IPS-11a (cell line): ENCODE data around the gene MPP1.
A peak's percentile ranks its signal among the peaks of the same experiment; 100 is the strongest.
"Not testable (repeated sequence)": the region's sequence is repeated elsewhere in the genome, so short reads cannot be mapped to it uniquely, and the experiment has no call there.

Experiments used
- H3K4me3 ChIP-seq: one replicate; pipeline ENCODE4 v1.5.1; 2013; ENCODE audit warnings: low read depth, low read length, control low read depth

MPP1 gene

GRCh38 chrX:154804957-154805695 is at the start of gene MPP1:
Gene MPP1 (minus strand): TSS chrX:154805485. CDS start chrX:154805373, 112 bp downstream.
- H3K4me3 ChIP-seq, result peak within 1 kb of the TSS; percentile 39

GRCh38 chrX:154850957-154851611 is 45.8 kb upstream of the MPP1 start:
- no peak overlapping the region for H3K4me3 ChIP-seq

GRCh38 chrX:154840856-154841255 is 35.6 kb upstream of the MPP1 start:
- H3K4me3 ChIP-seq, result no peak overlapping the region

GRCh38 chrX:154836163-154836562 is 30.9 kb upstream of the MPP1 start:
- H3K4me3 ChIP-seq, result no peak overlapping the region

- H3K4me3 ChIP-seq, result no peak within 1 kb of the TSS
Observed at GRCh38 chrX:154834562-154834961, 29.3 kb upstream of the MPP1 start, which contains the start of gene SMIM9. Gene SMIM9 (minus strand): TSS chrX:154834662. CDS start chrX:154830856, 3,806 bp downstream.

GRCh38 chrX:154833746-154834274 is 28.5 kb upstream of the MPP1 start:
- no peak overlapping the region for H3K4me3 ChIP-seq

GRCh38 chrX:154829926-154830442 is 24.7 kb upstream of the MPP1 start:
- no peak overlapping the region for H3K4me3 ChIP-seq

- no peak overlapping the region for H3K4me3 ChIP-seq
Observed at GRCh38 chrX:154829134-154829533, 23.8 kb upstream of the MPP1 start.

- H3K4me3 ChIP-seq, result no peak overlapping the region
Observed at GRCh38 chrX:154828016-154828408, 22.7 kb upstream of the MPP1 start.

GRCh38 chrX:154827194-154828015 is 22.1 kb upstream of the MPP1 start:
- no peak overlapping the region for H3K4me3 ChIP-seq

- not testable (repeated sequence) for H3K4me3 ChIP-seq
Observed at GRCh38 chrX:154825586-154825985, 20.3 kb upstream of the MPP1 start.

- H3K4me3 ChIP-seq, result no peak overlapping the region
Observed at GRCh38 chrX:154824638-154825037, 19.4 kb upstream of the MPP1 start.

- no peak overlapping the region for H3K4me3 ChIP-seq
Observed at GRCh38 chrX:154822029-154822428, 16.7 kb upstream of the MPP1 start.

GRCh38 chrX:154821523-154821922 is 16.2 kb upstream of the MPP1 start:
- no peak overlapping the region for H3K4me3 ChIP-seq

GRCh38 chrX:154819771-154820341 is 14.6 kb upstream of the MPP1 start:
- H3K4me3 ChIP-seq, result no peak overlapping the region

- no peak overlapping the region for H3K4me3 ChIP-seq
Observed at GRCh38 chrX:154818916-154819770, 13.9 kb upstream of the MPP1 start.

- H3K4me3 ChIP-seq, result not testable (repeated sequence)
Observed at GRCh38 chrX:154817048-154817618, 11.8 kb upstream of the MPP1 start.

- H3K4me3 ChIP-seq, result not testable (repeated sequence)
Observed at GRCh38 chrX:154816326-154816898, 11.1 kb upstream of the MPP1 start.

GRCh38 chrX:154815274-154815818 is 10.1 kb upstream of the MPP1 start:
- H3K4me3 ChIP-seq, result no peak overlapping the region
